PFSK-1 (cell line): ENCODE data around the gene KLHDC7B.

Source experiments
- FOXP2 ChIP-seq: optimal IDR thresholded peaks from 2 replicates; pipeline ENCODE3; 2011; ENCODE audit warnings: borderline replicate concordance, control low read depth, inconsistent platforms; ENCODE audit not compliant: insufficient read depth; ENCODE audit errors: extremely low read length, extremely low read depth
- POLR2AphosphoS5 ChIP-seq: IDR thresholded peaks from 2 replicates; pipeline ENCODE4 v1.6.1; 2012; ENCODE audit warnings: low read depth, mild to moderate bottlenecking, control low read depth, low read length, moderate library complexity
- SIN3A ChIP-seq: IDR thresholded peaks from 2 replicates; pipeline ENCODE4 v1.6.1; 2012; ENCODE audit warnings: mild to moderate bottlenecking, low read length, moderate library complexity, borderline replicate concordance; ENCODE audit not compliant: insufficient read depth
- TAF1 ChIP-seq: IDR thresholded peaks from 2 replicates; pipeline ENCODE4 v1.6.1; 2012; ENCODE audit warnings: low read length, control low read depth, borderline replicate concordance; ENCODE audit not compliant: insufficient read depth
- TF ChIP-seq, protein P1 (sequence below), 2 experiments: IDR thresholded peaks; 2 replicates each; pipeline versions ENCODE4 v1.6.1 to v1.8.0; 2011 to 2012; ENCODE audit warnings: low read depth in 2 of 2, low read length in 2 of 2, control low read depth in 1 of 2, inconsistent platforms in 1 of 2, mild to moderate bottlenecking in 1 of 2, moderate library complexity in 1 of 2; ENCODE audit not compliant: insufficient read depth in 1 of 2

DNA sequence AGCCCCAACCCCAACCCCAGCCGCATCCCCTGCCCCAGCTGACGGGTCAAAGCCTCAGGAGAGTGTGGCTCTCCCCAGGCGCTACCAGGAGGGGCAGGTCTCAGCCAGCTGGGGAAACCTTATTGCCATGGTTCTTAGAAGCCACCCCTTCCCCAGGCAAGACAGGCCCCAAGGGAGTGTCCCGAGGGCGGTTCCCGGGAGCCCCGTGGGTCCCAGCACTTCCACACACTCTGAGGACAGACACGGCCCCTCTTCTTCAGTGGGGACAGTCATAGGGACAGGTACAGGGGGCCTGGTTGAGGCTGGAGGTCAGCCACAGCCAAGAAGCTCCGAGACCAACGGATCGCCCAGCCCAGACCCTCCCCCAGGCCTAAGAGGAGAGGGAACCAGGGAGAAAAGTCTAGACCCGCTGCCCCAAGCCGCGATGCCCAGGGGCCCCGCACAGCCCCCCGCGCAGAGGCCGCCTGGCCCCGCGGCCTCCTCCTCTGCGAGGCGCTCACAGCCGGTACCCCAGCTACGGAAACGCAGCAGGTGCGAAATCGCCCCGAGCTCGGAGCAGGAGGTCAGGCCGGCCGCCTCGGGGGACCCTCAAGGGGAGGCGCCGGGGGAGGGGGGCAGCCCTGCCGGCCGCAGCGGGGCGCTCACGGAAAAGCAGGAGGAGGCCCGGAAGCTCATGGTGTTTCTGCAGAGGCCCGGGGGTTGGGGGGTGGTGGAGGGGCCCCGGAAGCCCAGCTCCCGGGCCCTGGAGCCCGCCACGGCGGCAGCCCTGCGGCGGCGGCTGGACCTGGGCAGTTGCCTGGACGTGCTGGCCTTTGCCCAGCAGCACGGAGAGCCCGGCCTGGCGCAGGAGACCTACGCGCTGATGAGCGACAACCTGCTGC lies 2.6 kb downstream of the KLHDC7B start:
- TF ChIP-seq, protein P1, sequence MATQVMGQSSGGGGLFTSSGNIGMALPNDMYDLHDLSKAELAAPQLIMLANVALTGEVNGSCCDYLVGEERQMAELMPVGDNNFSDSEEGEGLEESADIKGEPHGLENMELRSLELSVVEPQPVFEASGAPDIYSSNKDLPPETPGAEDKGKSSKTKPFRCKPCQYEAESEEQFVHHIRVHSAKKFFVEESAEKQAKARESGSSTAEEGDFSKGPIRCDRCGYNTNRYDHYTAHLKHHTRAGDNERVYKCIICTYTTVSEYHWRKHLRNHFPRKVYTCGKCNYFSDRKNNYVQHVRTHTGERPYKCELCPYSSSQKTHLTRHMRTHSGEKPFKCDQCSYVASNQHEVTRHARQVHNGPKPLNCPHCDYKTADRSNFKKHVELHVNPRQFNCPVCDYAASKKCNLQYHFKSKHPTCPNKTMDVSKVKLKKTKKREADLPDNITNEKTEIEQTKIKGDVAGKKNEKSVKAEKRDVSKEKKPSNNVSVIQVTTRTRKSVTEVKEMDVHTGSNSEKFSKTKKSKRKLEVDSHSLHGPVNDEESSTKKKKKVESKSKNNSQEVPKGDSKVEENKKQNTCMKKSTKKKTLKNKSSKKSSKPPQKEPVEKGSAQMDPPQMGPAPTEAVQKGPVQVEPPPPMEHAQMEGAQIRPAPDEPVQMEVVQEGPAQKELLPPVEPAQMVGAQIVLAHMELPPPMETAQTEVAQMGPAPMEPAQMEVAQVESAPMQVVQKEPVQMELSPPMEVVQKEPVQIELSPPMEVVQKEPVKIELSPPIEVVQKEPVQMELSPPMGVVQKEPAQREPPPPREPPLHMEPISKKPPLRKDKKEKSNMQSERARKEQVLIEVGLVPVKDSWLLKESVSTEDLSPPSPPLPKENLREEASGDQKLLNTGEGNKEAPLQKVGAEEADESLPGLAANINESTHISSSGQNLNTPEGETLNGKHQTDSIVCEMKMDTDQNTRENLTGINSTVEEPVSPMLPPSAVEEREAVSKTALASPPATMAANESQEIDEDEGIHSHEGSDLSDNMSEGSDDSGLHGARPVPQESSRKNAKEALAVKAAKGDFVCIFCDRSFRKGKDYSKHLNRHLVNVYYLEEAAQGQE (IDR thresholded peaks at IDR 0.05; ENCODE audit: insufficient read depth in 1 of 2, low read depth in 2 of 2, low read length in 2 of 2): no peak
- TF ChIP-seq POLR2AphosphoS5 (no peak), FOXP2 (no peak), SIN3A (no peak), TAF1 (no peak)
